T-helper 9 cell (primary cell): ENCODE results near the gene KCNMA1.

ENCODE experiments used
- DNase-seq: peaks from one replicate; pipeline ENCODE4 v3.0.0-alpha.2; 2020

Gene KCNMA1

GRCh38 chr10:77504196-77504872, 133.3 kb downstream of the KCNMA1 start:
- no peak for DNase-seq

- no peak for DNase-seq
Observed at GRCh38 chr10:77501846-77502261, 135.8 kb downstream of the KCNMA1 start.

DNA sequence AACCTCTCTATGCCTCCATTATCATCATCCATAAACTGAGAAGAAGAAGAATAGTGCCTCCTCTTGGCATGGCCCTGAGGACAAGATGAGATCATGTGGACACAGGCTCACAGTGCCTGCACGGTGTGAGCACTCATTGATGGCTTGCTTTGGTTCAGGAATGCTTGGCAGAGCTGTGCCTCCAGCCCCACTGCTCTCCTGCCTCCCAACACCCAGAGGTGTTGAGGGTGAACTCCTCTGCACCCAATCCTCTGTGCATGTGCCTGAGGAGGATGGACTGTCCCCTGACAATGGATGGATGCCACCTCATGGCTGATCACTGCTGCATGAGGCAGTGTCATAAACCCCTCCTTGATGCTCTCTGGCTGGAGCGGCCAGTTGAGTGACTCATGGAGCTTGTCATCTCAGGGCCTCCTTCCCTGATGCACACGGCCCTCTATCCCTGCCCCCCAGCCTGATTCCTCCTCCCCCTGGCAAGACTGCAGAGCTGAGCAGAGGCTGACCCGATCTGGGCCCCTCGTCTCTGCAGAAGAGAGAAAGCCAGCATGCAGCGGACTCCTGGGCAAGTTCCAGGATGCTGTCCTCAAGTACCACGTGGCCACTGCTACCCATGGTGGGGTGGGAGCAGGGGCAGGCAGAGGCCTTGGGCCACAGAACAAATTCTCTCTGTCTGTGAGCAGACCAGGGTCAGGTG, 136.3 kb downstream of the KCNMA1 start:
- DNase-seq, result no peak

DNA sequence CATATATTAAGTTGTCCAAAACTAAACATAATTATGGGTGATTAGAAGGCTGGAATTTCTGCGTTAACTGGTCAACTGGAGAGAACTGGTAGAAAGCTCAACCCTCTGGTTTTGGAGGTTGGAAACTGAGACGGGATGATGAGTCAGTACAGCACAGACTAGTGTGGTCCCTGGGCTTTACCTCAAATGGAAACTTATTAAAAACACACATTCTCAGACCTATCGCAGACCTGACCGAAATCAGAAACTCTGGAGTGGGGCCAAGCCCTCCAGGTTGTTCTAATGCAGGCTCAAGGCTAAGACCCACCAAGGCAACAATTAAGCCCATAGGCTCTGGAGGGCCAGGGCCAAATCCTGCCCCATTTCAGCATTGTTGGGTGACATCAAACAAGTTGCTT, 136.9 kb downstream of the KCNMA1 start:
- no peak for DNase-seq

- no peak for DNase-seq
Observed at GRCh38 chr10:77498829-77499228, 138.8 kb downstream of the KCNMA1 start.

- DNase-seq, result no peak
Observed at GRCh38 chr10:77498210-77498609, 139.4 kb downstream of the KCNMA1 start.

GRCh38 chr10:77497748-77498147, 139.9 kb downstream of the KCNMA1 start:
- no peak for DNase-seq

- no peak for DNase-seq
Observed at GRCh38 chr10:77496941-77497420, 140.6 kb downstream of the KCNMA1 start.

DNA sequence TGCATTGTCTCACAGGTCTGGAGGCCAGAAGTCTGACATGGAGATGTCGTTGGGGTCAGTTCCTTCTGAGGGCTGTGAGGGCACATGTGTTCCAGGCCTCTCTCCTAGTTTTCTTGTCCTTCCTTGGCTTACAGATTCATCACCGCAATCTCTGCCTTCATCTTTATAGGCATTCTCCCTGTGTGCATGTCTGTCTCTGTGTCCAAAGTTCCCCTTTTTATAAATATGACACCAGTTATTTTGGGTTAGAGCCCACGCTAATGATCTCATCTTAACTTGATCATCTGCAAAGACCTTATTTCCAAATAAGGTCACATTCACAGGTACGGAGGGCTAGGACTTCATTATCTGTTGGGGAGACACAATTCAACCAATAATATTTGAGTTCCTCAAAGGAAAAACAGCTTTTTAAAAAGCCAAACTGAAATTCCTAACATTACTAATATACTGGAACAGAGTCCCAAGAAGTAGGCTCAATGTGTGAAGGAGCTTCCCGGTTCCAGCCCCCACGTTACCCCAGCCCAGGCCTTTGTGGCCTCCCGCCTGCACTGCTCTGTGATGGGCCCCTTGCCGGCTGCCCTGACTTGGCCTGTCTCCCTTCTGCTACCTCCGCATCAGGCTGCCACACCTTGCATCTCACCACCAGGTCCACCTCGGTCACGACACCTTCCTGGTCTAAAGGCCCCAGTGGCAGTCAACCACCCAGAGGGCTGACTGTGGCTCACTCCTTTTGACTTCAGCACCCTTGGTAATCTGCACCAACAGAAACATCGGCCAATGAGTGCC, 142.7 kb downstream of the KCNMA1 start:
- no peak for DNase-seq

GRCh38 chr10:77494327-77494726, 143.3 kb downstream of the KCNMA1 start:
- DNase-seq, result no peak

GRCh38 chr10:77493851-77494261, 143.8 kb downstream of the KCNMA1 start:
- no peak for DNase-seq

GRCh38 chr10:77493239-77493806, 144.3 kb downstream of the KCNMA1 start:
- no peak for DNase-seq

DNA sequence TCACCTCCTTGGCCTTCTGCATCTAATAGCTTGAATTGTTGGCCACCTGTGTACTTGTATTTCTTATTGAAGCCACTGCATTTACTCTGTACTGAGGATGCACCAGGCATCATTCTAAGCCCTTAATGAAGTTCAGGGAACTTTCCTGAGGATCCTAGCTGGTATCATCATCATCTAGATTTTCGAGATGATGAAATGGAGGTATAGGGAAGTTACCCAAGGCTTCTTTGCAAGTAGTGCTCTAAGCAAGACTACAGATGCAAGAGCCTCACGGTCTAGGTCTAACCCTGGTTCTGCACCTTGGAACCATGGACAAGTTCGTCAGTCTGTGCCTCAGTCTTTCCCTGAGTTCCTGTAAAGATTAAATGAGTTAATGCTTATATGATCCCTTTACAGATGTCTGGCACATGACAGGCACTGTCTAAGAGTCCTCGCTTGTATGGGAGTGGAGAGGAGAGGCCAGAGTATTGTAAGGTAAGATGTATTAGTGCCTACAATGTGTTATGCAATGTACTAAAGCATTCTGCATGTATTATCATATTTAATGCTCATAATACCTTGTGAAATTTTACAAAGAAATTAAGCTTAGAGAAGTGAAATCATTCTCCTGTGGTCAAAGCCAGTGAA, 145.1 kb downstream of the KCNMA1 start:
- no peak for DNase-seq

- no peak for DNase-seq
Observed at GRCh38 chr10:77490534-77491314, 146.9 kb downstream of the KCNMA1 start.

DNA sequence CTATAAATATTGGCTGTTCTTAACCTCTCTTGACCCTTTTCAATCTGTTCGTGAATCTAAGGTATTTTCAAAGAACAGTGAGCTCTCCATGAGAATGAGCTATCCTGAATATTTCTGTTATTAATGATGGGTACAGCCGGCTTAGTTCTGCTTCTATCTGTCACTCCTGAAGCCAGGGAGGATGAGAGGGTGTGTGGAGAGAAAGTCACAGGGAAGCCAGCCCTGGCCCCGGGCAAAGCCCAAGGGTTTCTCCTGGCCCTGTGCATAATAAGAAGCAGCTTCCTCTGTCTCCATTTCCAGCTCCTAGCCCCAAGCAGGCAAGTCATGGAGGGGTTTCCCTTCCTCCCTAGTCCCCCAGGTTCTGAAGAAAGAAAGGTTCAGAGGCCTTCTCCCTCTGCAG, 151.1 kb downstream of the KCNMA1 start:
- no peak for DNase-seq

DNA sequence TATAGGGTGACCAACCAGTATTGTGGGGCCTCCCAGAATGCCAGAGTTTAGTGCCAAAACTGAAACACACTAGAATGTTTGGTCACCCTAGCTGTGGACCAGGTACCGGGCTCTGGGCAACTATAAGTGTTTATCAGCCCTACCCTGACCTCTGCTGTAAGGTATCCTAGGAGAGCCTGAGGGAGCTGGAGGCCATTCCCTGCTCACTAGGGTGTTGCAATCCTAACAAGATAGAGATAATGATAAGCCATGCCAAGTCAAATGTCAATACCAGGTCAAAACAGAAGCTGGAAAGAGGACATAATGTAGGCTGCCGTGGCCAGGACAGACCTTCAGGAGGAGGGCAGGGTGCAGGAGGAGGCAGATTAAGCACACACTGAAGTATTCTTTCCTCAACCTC, 151.8 kb downstream of the KCNMA1 start:
- DNase-seq, result no peak

GRCh38 chr10:77482072-77482471, 155.5 kb downstream of the KCNMA1 start:
- no peak for DNase-seq

- DNase-seq, result no peak
Observed at GRCh38 chr10:77479586-77479985, 158.0 kb downstream of the KCNMA1 start.

- DNase-seq, result no peak
Observed at GRCh38 chr10:77478962-77479359, 158.6 kb downstream of the KCNMA1 start.

DNA sequence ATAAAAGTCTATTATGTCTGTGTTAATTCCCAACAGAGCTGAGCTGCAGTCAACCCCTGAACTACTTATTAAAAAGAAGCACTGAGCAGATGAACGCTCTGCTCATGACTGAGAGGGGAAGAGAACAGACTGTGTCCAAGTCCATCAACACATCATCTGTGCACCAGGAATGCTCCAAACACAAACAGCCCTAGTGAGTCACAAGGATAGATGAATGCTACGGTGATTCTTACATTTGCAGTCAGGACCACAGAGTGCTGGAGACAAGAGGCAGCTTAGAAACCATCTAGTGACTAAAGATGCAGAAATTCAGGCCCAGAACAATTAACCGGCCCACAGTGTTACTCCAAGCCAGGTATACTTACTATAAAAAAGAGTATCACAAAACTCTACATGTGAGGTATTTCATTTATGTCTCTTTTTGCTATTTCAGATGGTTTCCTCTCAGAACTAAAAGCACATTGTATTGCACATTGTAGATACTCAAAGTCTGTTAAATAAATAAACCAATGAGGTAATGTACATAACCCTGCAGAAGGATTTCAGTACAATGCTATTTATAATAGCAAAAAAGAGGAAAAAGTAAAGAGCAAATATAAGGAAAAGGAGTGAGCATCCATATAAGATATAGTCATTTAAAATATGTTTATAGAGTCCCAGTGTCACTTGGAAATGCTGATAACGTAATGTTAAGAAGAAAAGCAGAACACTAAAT, 159.2 kb downstream of the KCNMA1 start:
- DNase-seq, result no peak

DNA sequence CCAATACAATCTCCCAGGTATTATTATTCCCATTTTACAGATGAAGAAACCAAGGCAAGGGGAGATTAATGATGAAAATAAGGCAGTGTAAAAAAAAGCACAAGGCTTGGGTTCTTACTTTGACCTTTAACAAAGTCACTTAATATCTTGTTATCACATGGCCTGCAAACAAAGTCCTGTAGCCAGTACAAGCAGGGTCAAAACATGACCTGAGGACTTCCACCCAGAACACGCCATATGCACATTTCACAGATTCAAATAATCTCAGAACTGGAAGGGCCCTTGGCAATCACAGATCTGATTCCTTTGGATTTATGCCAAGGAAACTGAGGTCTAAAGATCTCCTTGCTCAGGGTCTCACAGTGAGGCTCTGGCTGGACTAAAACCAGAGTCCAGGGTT, 162.1 kb downstream of the KCNMA1 start:
- DNase-seq, result no peak
